CD4-positive, alpha-beta T cell (primary cell): Measurements from ENCODE around the gene SPTBN5. TPM values are rescaled to one million over a fixed set of nuclear protein-coding genes. Genes with fewer than 3 reads are reported as not detected.

Source experiments
- ATAC-seq: fragments of 200-7000 bp; cut with Tn5 transposase; one replicate; pipeline ENCODE4 v1.10.0; 2022; ENCODE audit warnings: mild to moderate bottlenecking; ENCODE audit not compliant: poor library complexity
- CTCF ChIA-PET: fragments of 350-600 bp; sonication (Branson Sonifier 250); formaldehyde crosslinking; loops from one replicate; lab custom pipeline; 2021; ENCODE audit warnings: antibody characterized with exemption, inconsistent platforms; lab: Charles Lee
- POLR2A ChIA-PET: fragments of 350-600 bp; sonication (Branson Sonifier 250); formaldehyde crosslinking; loops from one replicate; lab custom pipeline; 2021; ENCODE audit warnings: antibody characterized with exemption, inconsistent platforms; lab: Charles Lee
- DNase-seq, 14 experiments: peaks; one replicate each; pipeline ENCODE4 v3.0.0-alpha.2; 2013 to 2020; ENCODE audit warnings: mixed read lengths in 2 of 14
- H3K27ac ChIP-seq, 2 donors: one replicate each; pipeline versions ENCODE4 v1.5.1 to v1.7.0; 2013; ENCODE audit warnings: low read length in 2 of 2, low read depth in 1 of 2, mild to moderate bottlenecking in 1 of 2
- H3K27me3 ChIP-seq, 2 experiments: 1 replicate in 1 of 2; 2 replicates in 1 of 2; pipeline versions ENCODE4 v1.6.1 to v1.7.0; 2013; ENCODE audit warnings: low read length in 2 of 2, control low read depth in 1 of 2, mild to moderate bottlenecking in 1 of 2, moderate library complexity in 1 of 2; ENCODE audit not compliant: insufficient read depth in 2 of 2, control insufficient read depth in 1 of 2
- H3K36me3 ChIP-seq: one replicate; pipeline ENCODE4 v1.6.1; 2013; ENCODE audit warnings: low read length, control low read depth; ENCODE audit not compliant: insufficient read depth
- H3K4me1 ChIP-seq: one replicate; pipeline ENCODE4 v1.6.1; 2013; ENCODE audit warnings: low read length, control low read depth; ENCODE audit not compliant: insufficient read depth
- H3K4me3 ChIP-seq: one replicate; pipeline ENCODE4 v1.5.1; 2013; ENCODE audit warnings: mild to moderate bottlenecking, low read length, moderate library complexity
- H3K9me3 ChIP-seq, 2 experiments: 1 replicate in 1 of 2; 2 replicates in 1 of 2; pipeline versions ENCODE4 v1.6.1 to v1.7.0; 2013; ENCODE audit warnings: low read length in 2 of 2, mild to moderate bottlenecking in 2 of 2, control low read depth in 1 of 2, moderate library complexity in 1 of 2; ENCODE audit not compliant: control insufficient read depth in 1 of 2, insufficient read depth in 1 of 2
- H3K27ac Mint-ChIP-seq: one replicate; pipeline ENCODE4 v1.8.0; 2020; ENCODE audit warnings: mixed read lengths
- H3K27me3 Mint-ChIP-seq: one replicate; pipeline ENCODE4 v1.8.0; 2021; ENCODE audit warnings: mixed read lengths
- H3K36me3 Mint-ChIP-seq: one replicate; pipeline ENCODE4 v1.8.0; 2021; ENCODE audit warnings: low read depth, mixed read lengths
- H3K4me1 Mint-ChIP-seq: one replicate; pipeline ENCODE4 v1.8.0; 2021; ENCODE audit warnings: low read depth, mixed read lengths
- H3K4me3 Mint-ChIP-seq: one replicate; pipeline ENCODE4 v1.8.0; 2020; ENCODE audit warnings: mild to moderate bottlenecking, mixed read lengths
- H3K9me3 Mint-ChIP-seq: one replicate; pipeline ENCODE4 v1.8.0; 2020; ENCODE audit warnings: mixed read lengths
- CTCF ChIP-seq: fragments of 200-600 bp; IDR thresholded peaks from one replicate; pipeline ENCODE4 v1.8.0; 2022; ENCODE audit warnings: antibody characterized with exemption, mild to moderate bottlenecking
- intact Hi-C, 2 experiments: fragments of 100-400 bp; cut with DNase I in 1 of 2; cut with micrococcal nuclease in 1 of 2; formaldehyde crosslinking; loops; one replicate each; pipeline versions ENCODE4 v1.15.1 to v1.9.0; 2023 to 2025; cut with DNase I, micrococcal nuclease
- total RNA-seq, 174 experiments: library from RNA in 2 of 174; stranded (reverse) in 2 of 174; gene quantifications; one replicate each; pipeline ENCODE4 v1.2.3 and lab custom pipeline; 2021 to 2026

Gene SPTBN5
- total RNA-seq, 2 experiments from 2014 or later: 2.2 to 2.3 TPM

- H3K27me3 ChIP-seq: no peaks in the 10 kb centered on the region
- Mint-ChIP-seq H3K36me3 (peaks cover 39% of the 10 kb centered on the region), H3K9me3 (no peaks in the 10 kb centered on the region), H3K4me1 (peaks cover 49% of the 10 kb centered on the region), H3K4me3 (no peak overlapping the region), H3K27me3 (no peaks in the 10 kb centered on the region), H3K27ac (peak overlapping the region; percentile 100)
- H3K27ac ChIP-seq: peak overlapping the region in 1 of 2 donors; percentile 92
- no peaks in the 10 kb centered on the region for H3K9me3 ChIP-seq
- no peak for TF ChIP-seq CTCF
- ChIA-PET POLR2A (interaction anchor here (1.4 kb wide), 1 partner anchor 237 kb away, joined by 3 read pairs; the partner anchor contains the start of gene MGA), CTCF (interaction anchor here (1.3 kb wide), 1 partner anchor 124 kb away, joined by 4 read pairs; no protein-coding TSS in a partner anchor)
- H3K4me3 ChIP-seq: no peak overlapping the region
- peaks cover 43% of the 10 kb centered on the region for H3K4me1 ChIP-seq
- H3K36me3 ChIP-seq: peaks cover 15% of the 10 kb centered on the region
- no peak for ATAC-seq
- intact Hi-C loops: loop anchor here in 1 of 2 experiments (5.0 kb wide), 1 partner anchor 40 kb away; no protein-coding TSS in a partner anchor
- no peak for DNase-seq
Measured at GRCh38 chr15:41897363-41897799, 3.5 kb upstream of the SPTBN5 start.

GRCh38 chr15:41896566-41896965, 2.7 kb upstream of the SPTBN5 start:
- intact Hi-C loops: loop anchor here in 1 of 2 experiments (5.0 kb wide), 1 partner anchor 41 kb away; no protein-coding TSS in a partner anchor
- H3K36me3 Mint-ChIP-seq: peaks cover 38% of the 10 kb centered on the region
- Histone ChIP-seq H3K36me3 (peaks cover 14% of the 10 kb centered on the region), H3K27me3 (no peaks in the 10 kb centered on the region), H3K27ac (peak overlapping the region; percentile 85 to 92), H3K4me1 (peaks cover 51% of the 10 kb centered on the region), H3K4me3 (no peak overlapping the region), H3K9me3 (no peaks in the 10 kb centered on the region)
- H3K4me1 Mint-ChIP-seq: peaks cover 57% of the 10 kb centered on the region
- H3K27me3 Mint-ChIP-seq: no peaks in the 10 kb centered on the region
- CTCF ChIA-PET: interaction anchor here (1.3 to 2.7 kb wide), 3 partner anchors 7 to 123 kb away, joined by 4 to 39 read pairs (median 24); no protein-coding TSS in a partner anchor
- H3K4me3 Mint-ChIP-seq: no peak overlapping the region
- POLR2A ChIA-PET: interaction anchor here (1.4 kb wide), 1 partner anchor 236 kb away, joined by 3 read pairs; the partner anchor contains the start of gene MGA
- no peak for ATAC-seq
- TF ChIP-seq CTCF: no peak
- H3K27ac Mint-ChIP-seq: peak overlapping the region; percentile 100
- no peak for DNase-seq
- no peaks in the 10 kb centered on the region for H3K9me3 Mint-ChIP-seq

- no peak for ATAC-seq
- H3K4me3 Mint-ChIP-seq: peak overlapping the region; percentile 45
- H3K4me1 ChIP-seq: peaks cover 52% of the 10 kb centered on the region
Measured at GRCh38 chr15:41895957-41896356, 2.1 kb upstream of the SPTBN5 start.

More at GRCh38 chr15:41895957-41896356, 2.1 kb upstream of the SPTBN5 start:
- no peaks in the 10 kb centered on the region for H3K27me3 Mint-ChIP-seq
- no peak for DNase-seq
- intact Hi-C loops: loop anchor here (2.0 to 5.0 kb wide), 4 partner anchors 41 to 121 kb away; partner anchors contain the start of genes JMJD7 (in 1 of the 2) and MAPKBP1 (in 1 of the 2)
- no peaks in the 10 kb centered on the region for H3K9me3 Mint-ChIP-seq
- ChIA-PET POLR2A (interaction anchor here (1.1 to 2.3 kb wide), 6 partner anchors 8 to 275 kb away, joined by 3 to 24 read pairs (median 7); partner anchors contain the start of genes EHD4 and MGA), CTCF (interaction anchor here (1.9 to 2.7 kb wide), 3 partner anchors 8 to 122 kb away, joined by 18 to 39 read pairs (median 24); partner anchors contain the start of gene MAPKBP1)
- Histone ChIP-seq H3K27ac (peak overlapping the region; percentile 85 to 92), H3K4me3 (no peak overlapping the region), H3K27me3 (no peaks in the 10 kb centered on the region), H3K36me3 (peaks cover 13% of the 10 kb centered on the region), H3K9me3 (no peaks in the 10 kb centered on the region)
- H3K36me3 Mint-ChIP-seq: peaks cover 32% of the 10 kb centered on the region
- TF ChIP-seq CTCF: no peak
- peaks cover 58% of the 10 kb centered on the region for H3K4me1 Mint-ChIP-seq
- peak overlapping the region; percentile 100 for H3K27ac Mint-ChIP-seq
